ENCODE results near the gene ZNF574.

ZNF574 gene

GRCh38 chr19:42080764-42081375 lies 4.9 kb downstream of the ZNF574 start:
- Histone ChIP-seq H3K27ac (no peak overlapping the region), H3K36me3 (peaks cover 41 to 64% (median 46%) of the 10 kb centered on the region in 3 donors), H3K4me1 (peaks cover 0 to 19% (median 14%) of the 10 kb centered on the region in 4 donors), H3K27me3 (no peaks in the 10 kb centered on the region), H3K4me3 (no peak overlapping the region), H3K9me3 (no peaks in the 10 kb centered on the region)
- DNase-seq: no peak
- no peak for TF ChIP-seq CTCF (IDR thresholded peaks at IDR 0.05)
- intact Hi-C loops (cut with DNase I; ENCODE audit: low total_unique reads): no loop called here

GRCh38 chr19:42081584-42082203 lies 5.7 kb downstream of the ZNF574 start:
- peak in 1 of 2 experiments; percentile 12 for TF ChIP-seq CTCF (IDR thresholded peaks at IDR 0.05)
- intact Hi-C loops (cut with DNase I; ENCODE audit: low total_unique reads): no loop called here
- Histone ChIP-seq H3K9me3 (no peaks in the 10 kb centered on the region), H3K27ac (no peak overlapping the region), H3K4me3 (no peak overlapping the region), H3K27me3 (no peaks in the 10 kb centered on the region), H3K4me1 (peaks cover 0 to 15% (median 12%) of the 10 kb centered on the region in 4 donors), H3K36me3 (peaks cover 41 to 64% (median 46%) of the 10 kb centered on the region in 3 donors)
- no peak for DNase-seq

GRCh38 chr19:42083537-42083936 lies 7.6 kb downstream of the ZNF574 start:
- Histone ChIP-seq H3K36me3 (peaks cover 41 to 58% (median 46%) of the 10 kb centered on the region in 3 donors), H3K27ac (no peak overlapping the region), H3K4me3 (no peak overlapping the region), H3K9me3 (no peaks in the 10 kb centered on the region), H3K4me1 (peaks cover 0 to 5% (median 0%) of the 10 kb centered on the region in 4 donors), H3K27me3 (no peaks in the 10 kb centered on the region)
- no peak for DNase-seq
- intact Hi-C loops (cut with DNase I; ENCODE audit: low total_unique reads): no loop called here
- TF ChIP-seq CTCF (IDR thresholded peaks at IDR 0.05): no peak

GRCh38 chr19:42086188-42086736 lies 10.3 kb downstream of the ZNF574 start:
- intact Hi-C loops (cut with DNase I; ENCODE audit: low total_unique reads): no loop called here
- Histone ChIP-seq H3K4me1 (peaks cover 0 to 13% (median 0%) of the 10 kb centered on the region in 4 donors), H3K27ac (no peak overlapping the region)

More at GRCh38 chr19:42086188-42086736, 10.3 kb downstream of the ZNF574 start:
- Histone ChIP-seq H3K36me3 (peaks cover 15 to 31% (median 18%) of the 10 kb centered on the region in 3 donors), H3K27me3 (no peaks in the 10 kb centered on the region), H3K4me3 (no peak overlapping the region), H3K9me3 (no peaks in the 10 kb centered on the region)
- DNase-seq: no peak
- TF ChIP-seq CTCF (IDR thresholded peaks at IDR 0.05): no peak
